Testis (tissue), 3 donors: ENCODE measurements around the gene ALPL. TPM values are rescaled to one million over a fixed set of nuclear protein-coding genes. Genes with fewer than 3 reads are reported as not detected.

ENCODE experiments used
- DNase-seq: peaks from one replicate; pipeline ENCODE4 v3.0.0-alpha.2; 2019
- H3K27ac ChIP-seq, 2 donors: fragments of 200-600 bp; sonication (generic); one replicate each; pipeline ENCODE4 v1.5.1; 2019
- H3K27me3 ChIP-seq: fragments of 200-600 bp; sonication (generic); one replicate; pipeline ENCODE4 v1.5.1; 2019
- H3K36me3 ChIP-seq: fragments of 200-600 bp; sonication (generic); one replicate; pipeline ENCODE4 v1.5.1; 2017; ENCODE audit warnings: low read depth; ENCODE audit errors: missing control alignments
- H3K4me1 ChIP-seq: fragments of 200-600 bp; sonication (generic); one replicate; pipeline ENCODE4 v1.5.1; 2019
- H3K4me3 ChIP-seq, 2 donors: fragments of 200-600 bp; sonication (generic); one replicate each; pipeline ENCODE4 v1.5.1; 2017 to 2019
- H3K9me3 ChIP-seq: fragments of 200-600 bp; sonication (generic); one replicate; pipeline ENCODE4 v1.5.1; 2017
- POLR2A ChIP-seq: fragments of 450-650 bp; IDR thresholded peaks from one replicate; pipeline ENCODE4 v1.6.1; 2017; ENCODE audit warnings: antibody characterized with exemption, mild to moderate bottlenecking, moderate library complexity
- WGBS, 2 donors: methylation state at CpG; one replicate each; pipeline ENCODE4 v1.1.5; 2018; 5-methylcytosine and 5-hydroxymethylcytosine counted together
- intact Hi-C: fragments of 100-400 bp; cut with DNase I; formaldehyde crosslinking; loops from one replicate; pipeline ENCODE4 v1.15.1; 2023; ENCODE audit warnings: low total_unique reads
- polyA plus RNA-seq: library from polyadenylated mRNA; stranded (reverse); fragments of 350-450 nt; fragmentation: Illumina TruSeq; extraction: RNeasy Lipid Tissue Mini Kit (QIAGEN cat#74804); gene quantifications from one replicate; pipeline ENCODE4 v1.2.3, GENCODE V29; 2014; ENCODE audit warnings: low read depth, low replicate concordance; ENCODE audit not compliant: insufficient read depth
- total RNA-seq, 2 donors: library from RNA; depleted of rRNA; stranded (reverse); fragments of >200 nt; gene quantifications; one replicate each; pipeline ENCODE4 v1.2.3, GENCODE V29; 2016
- TF ChIP-seq, protein P1 (sequence below), 3 experiments: fragments of 450-650 bp in 2 of 3; fragments of 200-600 bp in 1 of 3; sonication (generic) in 1 of 3; IDR thresholded peaks; one replicate each; pipeline ENCODE4 v1.5.1; 2016 to 2019; ENCODE audit warnings: antibody characterized with exemption in 3 of 3, mild to moderate bottlenecking in 2 of 3, moderate library complexity in 1 of 3

The ALPL gene
- total and polyA plus RNA-seq, 3 donors from 2014 or later: 11.8 to 22.2 (median 15.7) TPM

DNA sequence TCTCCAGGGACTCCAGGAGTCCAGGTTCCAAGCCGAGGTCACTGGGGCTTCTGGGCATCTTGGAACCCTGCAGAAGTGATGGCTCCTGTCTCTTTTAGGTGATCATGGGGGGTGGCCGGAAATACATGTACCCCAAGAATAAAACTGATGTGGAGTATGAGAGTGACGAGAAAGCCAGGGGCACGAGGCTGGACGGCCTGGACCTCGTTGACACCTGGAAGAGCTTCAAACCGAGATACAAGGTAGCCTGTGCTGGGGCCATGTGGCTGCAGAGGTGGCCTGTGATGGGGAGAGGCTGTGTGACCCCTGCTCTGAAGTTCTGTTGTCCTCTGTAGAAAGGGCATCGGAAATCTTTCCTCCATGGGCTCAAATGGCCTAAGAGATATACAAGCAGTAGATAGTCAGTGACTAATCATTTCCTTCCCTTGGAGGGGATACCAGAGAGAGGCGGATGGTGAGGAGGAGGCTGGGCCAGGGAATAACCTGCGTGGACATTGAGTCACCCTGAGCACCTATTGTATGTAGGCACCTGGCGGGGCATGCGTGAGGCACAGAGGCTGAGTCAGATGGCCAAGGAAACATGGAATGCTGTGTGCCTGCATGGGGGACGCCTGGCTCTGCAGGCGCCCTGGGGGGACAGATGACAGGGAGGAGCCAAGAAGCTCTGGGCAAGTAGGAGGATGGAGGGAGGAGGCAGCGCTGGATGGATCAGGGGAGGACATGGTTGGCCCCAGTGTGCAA lies 59.0 kb downstream of the ALPL start:
- TF ChIP-seq, protein P1, sequence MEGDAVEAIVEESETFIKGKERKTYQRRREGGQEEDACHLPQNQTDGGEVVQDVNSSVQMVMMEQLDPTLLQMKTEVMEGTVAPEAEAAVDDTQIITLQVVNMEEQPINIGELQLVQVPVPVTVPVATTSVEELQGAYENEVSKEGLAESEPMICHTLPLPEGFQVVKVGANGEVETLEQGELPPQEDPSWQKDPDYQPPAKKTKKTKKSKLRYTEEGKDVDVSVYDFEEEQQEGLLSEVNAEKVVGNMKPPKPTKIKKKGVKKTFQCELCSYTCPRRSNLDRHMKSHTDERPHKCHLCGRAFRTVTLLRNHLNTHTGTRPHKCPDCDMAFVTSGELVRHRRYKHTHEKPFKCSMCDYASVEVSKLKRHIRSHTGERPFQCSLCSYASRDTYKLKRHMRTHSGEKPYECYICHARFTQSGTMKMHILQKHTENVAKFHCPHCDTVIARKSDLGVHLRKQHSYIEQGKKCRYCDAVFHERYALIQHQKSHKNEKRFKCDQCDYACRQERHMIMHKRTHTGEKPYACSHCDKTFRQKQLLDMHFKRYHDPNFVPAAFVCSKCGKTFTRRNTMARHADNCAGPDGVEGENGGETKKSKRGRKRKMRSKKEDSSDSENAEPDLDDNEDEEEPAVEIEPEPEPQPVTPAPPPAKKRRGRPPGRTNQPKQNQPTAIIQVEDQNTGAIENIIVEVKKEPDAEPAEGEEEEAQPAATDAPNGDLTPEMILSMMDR (IDR thresholded peaks at IDR 0.05): no peak
- no peak for TF ChIP-seq POLR2A
- WGBS, 2 donors: 92 to 94% methylated on average over 15 of the region's 15 CpGs
- DNase-seq: no peak
- Histone ChIP-seq H3K4me3 (no peak overlapping the region), H3K9me3 (no peaks in the 10 kb centered on the region), H3K4me1 (no peaks in the 10 kb centered on the region), H3K36me3 (no peaks in the 10 kb centered on the region), H3K27ac (no peak overlapping the region), H3K27me3 (no peaks in the 10 kb centered on the region)
- intact Hi-C loops: no loop called here

DNA sequence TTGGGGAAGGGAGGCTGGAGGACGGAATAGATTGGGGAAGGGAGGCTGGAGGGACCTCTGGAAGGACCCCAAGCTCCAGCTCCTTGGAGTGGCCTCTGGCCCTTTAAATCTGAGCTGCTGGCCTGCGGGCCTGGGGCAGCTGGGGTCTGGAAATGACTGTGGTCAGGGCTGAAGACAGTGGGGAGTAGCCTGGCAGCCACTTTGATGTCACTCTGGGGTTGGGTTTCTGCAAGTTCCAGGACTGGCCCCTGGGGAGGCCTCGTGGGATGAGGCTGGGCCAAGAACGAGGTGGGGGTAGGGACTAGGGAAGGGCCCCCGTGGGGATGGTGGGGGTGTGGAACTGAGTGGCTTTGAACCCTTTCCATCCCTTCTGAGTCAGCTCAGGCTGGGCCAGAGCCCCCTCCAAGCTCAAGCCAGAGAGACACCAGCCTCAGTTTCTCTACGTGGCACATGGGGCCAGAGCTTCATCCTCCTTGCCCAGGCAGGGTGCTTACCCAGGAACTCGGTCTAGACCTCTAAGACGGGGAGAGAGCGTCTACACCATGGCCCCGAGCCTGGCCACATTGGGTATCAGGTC lies 59.7 kb downstream of the ALPL start:
- intact Hi-C loops: no loop called here
- H3K9me3 ChIP-seq: no peaks in the 10 kb centered on the region
- no peaks in the 10 kb centered on the region for H3K36me3 ChIP-seq
- TF ChIP-seq, protein P1 (IDR thresholded peaks at IDR 0.05): no peak
- TF ChIP-seq POLR2A: no peak
- no peak for DNase-seq
- H3K27ac ChIP-seq: no peak overlapping the region
- WGBS, 2 donors: 76 to 98% methylated on average over 4 to 10 of the region's 10 CpGs
- H3K27me3 ChIP-seq: no peaks in the 10 kb centered on the region
- no peaks in the 10 kb centered on the region for H3K4me1 ChIP-seq
- no peak overlapping the region for H3K4me3 ChIP-seq

DNA sequence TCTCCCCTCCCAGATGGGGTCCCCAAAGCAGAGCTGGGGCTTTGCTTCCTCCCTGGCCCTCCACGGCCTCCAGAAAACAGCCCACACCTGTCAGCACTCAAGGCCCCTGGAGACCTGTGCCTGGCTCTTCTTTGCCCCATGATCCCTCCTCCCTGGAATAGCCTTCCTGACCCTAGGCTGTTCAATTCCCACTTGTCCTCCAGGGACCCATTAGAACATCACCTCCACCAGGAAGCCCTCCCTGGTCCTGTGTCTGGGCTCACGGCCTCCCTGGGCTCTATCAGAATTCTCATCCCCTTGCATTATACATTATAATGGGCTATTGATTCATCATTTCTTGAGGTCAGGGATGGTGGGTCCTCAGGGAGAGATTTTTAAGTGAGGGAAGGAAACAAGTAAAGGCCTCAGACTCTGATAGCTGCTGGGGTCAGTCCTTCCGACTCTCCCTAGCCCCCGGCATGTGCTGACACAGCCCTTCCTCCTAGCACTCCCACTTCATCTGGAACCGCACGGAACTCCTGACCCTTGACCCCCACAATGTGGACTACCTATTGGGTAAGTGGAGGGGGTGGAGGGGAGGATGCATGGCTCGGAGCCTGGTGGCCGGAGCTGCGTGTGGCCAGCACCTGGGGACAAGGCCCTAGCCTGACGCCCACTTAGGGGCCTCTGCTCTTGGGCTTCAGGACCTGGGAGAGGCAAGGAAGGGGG lies 60.8 kb downstream of the ALPL start:
- Histone ChIP-seq H3K27ac (no peak overlapping the region), H3K4me1 (peaks cover 9% of the 10 kb centered on the region), H3K27me3 (no peaks in the 10 kb centered on the region), H3K36me3 (no peaks in the 10 kb centered on the region), H3K4me3 (no peak overlapping the region), H3K9me3 (no peaks in the 10 kb centered on the region)
- WGBS, 2 donors: 79 to 96% methylated on average over 8 to 10 of the region's 10 CpGs
- no peak for TF ChIP-seq POLR2A
- TF ChIP-seq, protein P1 (IDR thresholded peaks at IDR 0.05): no peak
- intact Hi-C loops: no loop called here
- DNase-seq: no peak

DNA sequence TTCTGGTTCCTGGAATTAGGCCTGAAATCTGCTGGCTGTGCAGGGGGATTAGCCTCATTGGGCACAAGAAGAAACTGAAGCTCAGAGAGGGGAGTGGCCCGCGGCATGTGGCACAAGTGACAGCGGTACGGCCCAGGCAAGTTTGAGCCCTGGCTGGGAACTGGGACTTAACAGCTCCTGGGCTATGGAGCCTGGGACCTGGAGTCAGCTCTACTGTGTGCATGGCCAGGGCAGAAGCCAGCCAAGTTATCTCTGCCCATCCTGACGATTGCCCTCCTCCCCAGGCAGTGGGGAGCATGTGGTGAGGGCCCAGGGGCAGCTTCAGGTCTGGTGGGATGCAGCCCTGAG lies 61.3 kb downstream of the ALPL start:
- TF ChIP-seq, protein P1 (IDR thresholded peaks at IDR 0.05): no peak
- no peak for TF ChIP-seq POLR2A
- WGBS, 2 donors: 89 to 96% methylated on average over 4 to 5 of the region's 5 CpGs

More for the DNA sequence above, 61.3 kb downstream of the ALPL start:
- no peak overlapping the region for H3K27ac ChIP-seq
- H3K27me3 ChIP-seq: no peaks in the 10 kb centered on the region
- H3K4me1 ChIP-seq: peaks cover 9% of the 10 kb centered on the region
- H3K9me3 ChIP-seq: no peaks in the 10 kb centered on the region
- H3K4me3 ChIP-seq: no peak overlapping the region
- no peaks in the 10 kb centered on the region for H3K36me3 ChIP-seq
- intact Hi-C loops: no loop called here
- DNase-seq: no peak
